ENCODE data around the gene RGS21.

GRCh38 chr1:192272732-192273131, 44.1 kb upstream of the RGS21 start:
- no peak for TF ChIP-seq EZH2 (IDR thresholded peaks at IDR 0.05; ENCODE audit: low read length, unreplicated experiment)
- TF ChIP-seq CTCF (conservative IDR thresholded peaks at IDR 0.05; ENCODE audit: low read depth, low read length), result no peak
- no peak for TF ChIP-seq EZH2phosphoT487 (IDR thresholded peaks at IDR 0.05; ENCODE audit: borderline replicate concordance, low read length)
